Testis (tissue), 3 donors: ENCODE measurements around the gene GDI1. TPM values are rescaled to one million over a fixed set of nuclear protein-coding genes. Genes with fewer than 3 reads are reported as not detected.

ENCODE experiments used
- DNase-seq: peaks from one replicate; pipeline ENCODE4 v3.0.0-alpha.2; 2019
- H3K27ac ChIP-seq, 2 donors: fragments of 200-600 bp; sonication (generic); one replicate each; pipeline ENCODE4 v1.5.1; 2019
- H3K27me3 ChIP-seq: fragments of 200-600 bp; sonication (generic); one replicate; pipeline ENCODE4 v1.5.1; 2019
- H3K36me3 ChIP-seq: fragments of 200-600 bp; sonication (generic); one replicate; pipeline ENCODE4 v1.5.1; 2017; ENCODE audit warnings: low read depth; ENCODE audit errors: missing control alignments
- H3K4me1 ChIP-seq: fragments of 200-600 bp; sonication (generic); one replicate; pipeline ENCODE4 v1.5.1; 2019
- H3K4me3 ChIP-seq, 2 donors: fragments of 200-600 bp; sonication (generic); one replicate each; pipeline ENCODE4 v1.5.1; 2017 to 2019
- H3K9me3 ChIP-seq: fragments of 200-600 bp; sonication (generic); one replicate; pipeline ENCODE4 v1.5.1; 2017
- POLR2A ChIP-seq: fragments of 450-650 bp; IDR thresholded peaks from one replicate; pipeline ENCODE4 v1.6.1; 2017; ENCODE audit warnings: antibody characterized with exemption, mild to moderate bottlenecking, moderate library complexity
- WGBS, 2 donors: methylation state at CpG; one replicate each; pipeline ENCODE4 v1.1.5; 2018; 5-methylcytosine and 5-hydroxymethylcytosine counted together
- intact Hi-C: fragments of 100-400 bp; cut with DNase I; formaldehyde crosslinking; loops from one replicate; pipeline ENCODE4 v1.15.1; 2023; ENCODE audit warnings: low total_unique reads
- polyA plus RNA-seq: library from polyadenylated mRNA; stranded (reverse); fragments of 350-450 nt; fragmentation: Illumina TruSeq; extraction: RNeasy Lipid Tissue Mini Kit (QIAGEN cat#74804); gene quantifications from one replicate; pipeline ENCODE4 v1.2.3, GENCODE V29; 2014; ENCODE audit warnings: low read depth, low replicate concordance; ENCODE audit not compliant: insufficient read depth
- total RNA-seq, 2 donors: library from RNA; depleted of rRNA; stranded (reverse); fragments of >200 nt; gene quantifications; one replicate each; pipeline ENCODE4 v1.2.3, GENCODE V29; 2016
- TF ChIP-seq, protein P1 (sequence below), 3 experiments: fragments of 450-650 bp in 2 of 3; fragments of 200-600 bp in 1 of 3; sonication (generic) in 1 of 3; IDR thresholded peaks; one replicate each; pipeline ENCODE4 v1.5.1; 2016 to 2019; ENCODE audit warnings: antibody characterized with exemption in 3 of 3, mild to moderate bottlenecking in 2 of 3, moderate library complexity in 1 of 3

GDI1 gene
- total and polyA plus RNA-seq, 3 donors from 2014 or later: 118 to 162 (median 158) TPM

DNA sequence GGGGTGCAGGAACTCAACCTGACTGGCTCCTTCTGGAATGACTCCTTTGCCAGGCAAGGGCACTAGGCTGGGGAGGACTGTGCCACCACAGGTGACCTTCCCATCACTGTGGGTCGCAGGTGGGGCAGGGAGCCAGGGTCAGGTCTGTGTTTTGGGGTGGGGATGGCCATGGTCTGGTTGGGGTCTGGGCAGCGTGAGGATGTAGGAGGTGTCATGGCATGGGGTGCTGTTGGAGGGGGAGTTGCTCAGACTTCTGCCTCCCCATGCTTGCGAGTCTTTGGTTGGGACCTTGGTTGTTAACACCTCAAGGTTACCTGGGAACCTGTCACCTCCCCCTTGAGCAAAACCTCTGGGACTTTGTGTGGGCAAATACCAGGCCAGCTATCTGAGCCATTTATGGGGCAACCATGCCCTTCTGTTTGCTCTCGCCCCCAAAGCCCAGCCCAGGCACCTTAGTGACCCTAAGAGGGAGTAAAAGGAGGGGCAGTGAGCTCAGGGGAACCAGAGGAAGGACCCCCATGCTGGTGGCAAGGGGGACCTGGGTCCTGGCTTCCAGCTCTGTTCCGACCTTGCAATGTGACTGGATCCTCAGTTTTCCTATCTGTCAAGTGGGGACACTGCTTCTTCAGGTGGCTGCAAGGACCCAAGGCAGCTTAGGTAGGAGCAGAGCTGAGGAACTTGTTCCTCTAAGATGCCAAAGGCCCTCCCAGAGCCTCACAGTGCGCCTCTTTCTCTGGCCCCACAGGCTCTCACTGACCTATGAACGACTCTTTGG, 2.4 kb upstream of the GDI1 start:
- TF ChIP-seq, protein P1, sequence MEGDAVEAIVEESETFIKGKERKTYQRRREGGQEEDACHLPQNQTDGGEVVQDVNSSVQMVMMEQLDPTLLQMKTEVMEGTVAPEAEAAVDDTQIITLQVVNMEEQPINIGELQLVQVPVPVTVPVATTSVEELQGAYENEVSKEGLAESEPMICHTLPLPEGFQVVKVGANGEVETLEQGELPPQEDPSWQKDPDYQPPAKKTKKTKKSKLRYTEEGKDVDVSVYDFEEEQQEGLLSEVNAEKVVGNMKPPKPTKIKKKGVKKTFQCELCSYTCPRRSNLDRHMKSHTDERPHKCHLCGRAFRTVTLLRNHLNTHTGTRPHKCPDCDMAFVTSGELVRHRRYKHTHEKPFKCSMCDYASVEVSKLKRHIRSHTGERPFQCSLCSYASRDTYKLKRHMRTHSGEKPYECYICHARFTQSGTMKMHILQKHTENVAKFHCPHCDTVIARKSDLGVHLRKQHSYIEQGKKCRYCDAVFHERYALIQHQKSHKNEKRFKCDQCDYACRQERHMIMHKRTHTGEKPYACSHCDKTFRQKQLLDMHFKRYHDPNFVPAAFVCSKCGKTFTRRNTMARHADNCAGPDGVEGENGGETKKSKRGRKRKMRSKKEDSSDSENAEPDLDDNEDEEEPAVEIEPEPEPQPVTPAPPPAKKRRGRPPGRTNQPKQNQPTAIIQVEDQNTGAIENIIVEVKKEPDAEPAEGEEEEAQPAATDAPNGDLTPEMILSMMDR (IDR thresholded peaks at IDR 0.05): no peak
- Histone ChIP-seq H3K27me3 (no peaks in the 10 kb centered on the region), H3K4me1 (no peaks in the 10 kb centered on the region), H3K9me3 (no peaks in the 10 kb centered on the region), H3K36me3 (no peaks in the 10 kb centered on the region), H3K4me3 (no peak overlapping the region), H3K27ac (no peak overlapping the region)
- DNase-seq: no peak
- 89 to 100% methylated on average over 2 to 7 of the region's 7 CpGs for WGBS, 2 donors
- intact Hi-C loops: no loop called here

DNA sequence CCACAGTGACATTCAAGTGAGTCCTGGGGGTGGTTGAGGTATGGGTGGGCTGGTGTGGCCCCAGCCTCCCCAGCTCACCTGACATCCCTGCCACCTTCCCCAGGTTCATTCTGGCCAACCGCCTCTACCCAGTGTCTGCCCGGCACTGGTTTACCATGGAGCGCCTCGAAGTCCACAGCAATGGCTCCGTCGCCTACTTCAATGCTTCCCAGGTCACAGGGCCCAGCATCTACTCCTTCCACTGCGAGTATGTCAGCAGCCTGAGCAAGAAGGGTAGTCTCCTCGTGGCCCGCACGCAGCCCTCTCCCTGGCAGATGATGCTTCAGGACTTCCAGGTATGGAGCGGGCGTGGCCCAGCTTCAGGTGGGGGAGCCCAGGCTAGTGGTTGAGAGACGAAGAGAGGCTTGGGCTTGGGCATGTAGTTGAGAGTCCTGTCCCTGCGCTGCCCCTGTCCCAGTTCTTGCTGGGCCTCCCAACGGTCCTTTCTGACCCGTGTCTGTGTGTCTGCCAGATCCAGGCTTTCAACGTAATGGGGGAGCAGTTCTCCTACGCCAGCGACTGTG, 1.7 kb upstream of the GDI1 start:
- 91 to 97% methylated on average over 9 to 15 of the region's 19 CpGs for WGBS, 2 donors
- intact Hi-C loops: no loop called here
- no peak overlapping the region for H3K27ac ChIP-seq
- H3K27me3 ChIP-seq: no peaks in the 10 kb centered on the region
- TF ChIP-seq POLR2A: no peak
- TF ChIP-seq, protein P1 (IDR thresholded peaks at IDR 0.05): no peak
- H3K4me3 ChIP-seq: no peak overlapping the region
- no peak for DNase-seq
- no peaks in the 10 kb centered on the region for H3K9me3 ChIP-seq
- H3K4me1 ChIP-seq: no peaks in the 10 kb centered on the region
- no peaks in the 10 kb centered on the region for H3K36me3 ChIP-seq

GRCh38 chrX:154436374-154436982, 476 bp upstream of the GDI1 start:
- H3K4me1 ChIP-seq: no peaks in the 10 kb centered on the region
- WGBS, 2 donors: 1% methylated on average over 14 of the region's 78 CpGs; no CpG with 5 or more reads in 1 of the 2 donors
- H3K27ac ChIP-seq: peak overlapping the region; percentile 59 to 88
- TF ChIP-seq, protein P1 (IDR thresholded peaks at IDR 0.05): no peak
- TF ChIP-seq POLR2A: no peak
- intact Hi-C loops: no loop called here
- no peaks in the 10 kb centered on the region for H3K36me3 ChIP-seq
- H3K9me3 ChIP-seq: no peaks in the 10 kb centered on the region
- H3K4me3 ChIP-seq: peak overlapping the region in 1 of 2 donors; percentile 61
- no peak for DNase-seq
- no peaks in the 10 kb centered on the region for H3K27me3 ChIP-seq

DNA sequence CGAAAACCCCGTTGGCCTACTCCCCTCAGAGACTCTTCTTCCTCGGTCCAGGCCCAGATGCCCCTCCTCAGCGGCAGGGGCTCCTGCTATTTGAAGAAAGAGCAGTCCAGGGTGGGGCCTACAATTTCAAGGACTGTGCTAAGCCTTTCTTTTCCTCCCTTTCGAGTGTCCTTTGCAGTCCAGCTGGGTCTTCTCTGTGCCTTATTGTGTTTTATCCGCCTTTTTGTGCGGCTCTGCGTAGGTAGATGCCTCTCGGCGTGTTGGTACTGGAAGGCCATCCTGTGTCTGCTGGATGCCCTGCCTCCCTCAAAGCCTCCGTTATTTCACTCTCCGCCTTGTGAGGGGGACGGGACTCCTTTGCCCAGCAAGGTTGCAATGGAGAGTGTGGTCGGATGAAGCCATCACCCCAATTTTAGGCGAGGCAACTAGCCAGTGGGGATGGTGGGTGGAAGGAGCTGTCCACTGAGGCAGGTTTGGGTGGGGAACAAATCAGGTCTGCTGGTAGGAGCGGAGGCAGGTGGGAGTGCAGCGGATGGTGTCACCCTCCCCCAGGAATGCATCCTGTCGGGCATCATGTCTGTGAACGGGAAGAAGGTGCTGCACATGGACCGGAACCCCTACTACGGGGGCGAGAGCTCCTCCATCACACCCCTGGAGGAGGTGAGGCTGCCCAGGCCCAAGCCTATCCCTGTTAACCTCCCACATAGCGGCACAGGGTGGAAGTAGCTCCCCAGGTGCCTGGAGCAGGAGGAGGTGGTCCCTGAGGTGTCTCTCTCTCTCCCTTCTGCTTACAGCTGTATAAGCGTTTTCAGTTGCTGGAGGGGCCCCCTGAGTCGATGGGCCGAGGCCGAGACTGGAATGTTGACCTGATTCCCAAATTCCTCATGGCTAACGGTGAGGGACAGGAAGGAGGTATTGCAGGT, 1.3 kb downstream of the GDI1 start:
- intact Hi-C loops: no loop called here
- no peaks in the 10 kb centered on the region for H3K36me3 ChIP-seq

More for the DNA sequence above, 1.3 kb downstream of the GDI1 start:
- Histone ChIP-seq H3K4me3 (peak overlapping the region; percentile 61 to 74), H3K27me3 (no peaks in the 10 kb centered on the region), H3K4me1 (no peaks in the 10 kb centered on the region), H3K27ac (peak overlapping the region; percentile 83 to 88), H3K9me3 (no peaks in the 10 kb centered on the region)
- 4 to 21% methylated on average over 9 to 19 of the region's 28 CpGs for WGBS, 2 donors
- TF ChIP-seq POLR2A: no peak
- TF ChIP-seq, protein P1 (IDR thresholded peaks at IDR 0.05): no peak
- no peak for DNase-seq
